Keratinocyte (primary cell): ENCODE data around the gene FABP1. TPM values are rescaled to one million over a fixed set of nuclear protein-coding genes. Genes with fewer than 3 reads are reported as not detected.

ENCODE experiments used
- DNase-seq: peaks from one replicate; pipeline ENCODE4 v3.0.0-alpha.2; 2011; ENCODE audit warnings: low read depth, missing footprints, low spot score
- FAIRE-seq: peaks from 2 replicates; lab custom pipeline; 2011; peaks lifted over from hg19 to GRCh38; lab: Jason Lieb, UNC
- H2AFZ ChIP-seq: 2 replicates; pipeline ENCODE4 v1.6.0; 2012; ENCODE audit warnings: low read length, control low read depth, inconsistent platforms; ENCODE audit not compliant: control insufficient read depth
- H3K27ac ChIP-seq: 2 replicates; pipeline ENCODE4 v1.5.1; 2011; ENCODE audit warnings: low read length; ENCODE audit not compliant: control insufficient read depth, insufficient read depth
- H3K27me3 ChIP-seq: 3 replicates; pipeline ENCODE4 v1.6.0; 2011; ENCODE audit warnings: low read length; ENCODE audit not compliant: control insufficient read depth, insufficient read depth; ENCODE audit errors: extremely low read depth
- H3K36me3 ChIP-seq, 2 experiments: 2 replicates in 1 of 2; 3 replicates in 1 of 2; pipeline ENCODE4 v1.5.1; 2011; ENCODE audit warnings: low read length in 2 of 2, mild to moderate bottlenecking in 1 of 2; ENCODE audit not compliant: control insufficient read depth in 2 of 2, insufficient read depth in 2 of 2; ENCODE audit errors: extremely low read depth in 1 of 2
- H3K4me1 ChIP-seq: 3 replicates; pipeline ENCODE4 v1.5.1; 2011; ENCODE audit warnings: low read length; ENCODE audit not compliant: control insufficient read depth, insufficient read depth; ENCODE audit errors: extremely low read depth
- H3K4me2 ChIP-seq: 3 replicates; pipeline ENCODE4 v1.6.0; 2011; ENCODE audit warnings: low read depth, low read length; ENCODE audit not compliant: control insufficient read depth, insufficient read depth; ENCODE audit errors: extremely low read depth
- H3K4me3 ChIP-seq, 3 experiments: fragments of 200-600 bp in 1 of 3; sonication (generic) in 1 of 3; 2 replicates in 2 of 3; 3 replicates in 1 of 3; pipeline ENCODE4 v1.5.1; 2011 to 2016; ENCODE audit warnings: low read length in 3 of 3, mild to moderate bottlenecking in 3 of 3, control low read depth in 2 of 3, inconsistent platforms in 1 of 3, low read depth in 1 of 3, mixed read lengths in 1 of 3, mixed run types in 1 of 3, moderate library complexity in 1 of 3; ENCODE audit not compliant: control insufficient read depth in 2 of 3, insufficient read depth in 2 of 3; ENCODE audit errors: extremely low read depth in 1 of 3
- H3K79me2 ChIP-seq: 2 replicates; pipeline ENCODE4 v1.6.0; 2012; ENCODE audit warnings: low read length; ENCODE audit not compliant: control insufficient read depth, insufficient read depth
- H3K9ac ChIP-seq: 3 replicates; pipeline ENCODE4 v1.6.0; 2011; ENCODE audit warnings: low read length; ENCODE audit not compliant: control insufficient read depth, insufficient read depth; ENCODE audit errors: extremely low read depth
- H3K9me1 ChIP-seq: 3 replicates; pipeline ENCODE4 v1.6.0; 2011; ENCODE audit warnings: low read length; ENCODE audit not compliant: control insufficient read depth, insufficient read depth; ENCODE audit errors: extremely low read depth
- H3K9me3 ChIP-seq: 2 replicates; pipeline ENCODE4 v1.5.1; 2012; ENCODE audit warnings: low read depth, low read length; ENCODE audit not compliant: control insufficient read depth
- H4K20me1 ChIP-seq: 3 replicates; pipeline ENCODE4 v1.6.0; 2011; ENCODE audit warnings: low read length; ENCODE audit not compliant: control insufficient read depth, insufficient read depth; ENCODE audit errors: extremely low read depth
- EZH2 ChIP-seq: IDR thresholded peaks from one replicate; pipeline ENCODE4 v1.6.1; 2012; ENCODE audit warnings: inconsistent platforms, mild to moderate bottlenecking, low read length, moderate library complexity
- dilution Hi-C: fragments of 300-500 bp; cut with MboI; formaldehyde crosslinking; loops from one replicate; pipeline ENCODE4 v1.7.0; 2020; ENCODE audit warnings: low sequenced_read_pairs; ENCODE audit not compliant: extremely low pct_ligation_motif_present
- polyA plus RNA-seq, 5 experiments: library from polyadenylated mRNA; depleted of rRNA in 3 of 5; stranded (reverse) in 3 of 5; stranded (forward) in 1 of 5; unstranded in 1 of 5; fragments of >200 nt; gene quantifications; 1 replicate in 1 of 5; 2 replicates in 3 of 5; 3 replicates in 1 of 5; pipeline versions ENCODE4 v1.2.1 to v1.2.3, GENCODE V29; 2011 to 2012; ENCODE audit warnings: missing spikeins in 2 of 5, low read depth in 1 of 5, low replicate concordance in 1 of 5
- TF ChIP-seq, protein P1 (sequence below), 3 experiments: IDR thresholded peaks in 1 of 3; conservative IDR thresholded peaks in 1 of 3; optimal IDR thresholded peaks in 1 of 3; 2 replicates in 2 of 3; 3 replicates in 1 of 3; pipeline versions ENCODE3 to v1.5.1; 2011; ENCODE audit warnings: low read length in 3 of 3, mild to moderate bottlenecking in 3 of 3, moderate library complexity in 2 of 3, control low read depth in 1 of 3, inconsistent platforms in 1 of 3; ENCODE audit not compliant: insufficient read depth in 2 of 3; ENCODE audit errors: extremely low read depth in 1 of 3

Gene FABP1
- polyA plus RNA-seq, 1 donor (not counting 4 experiments of a cell fraction or from before 2014, with no cell fraction given) = not detected

DNA sequence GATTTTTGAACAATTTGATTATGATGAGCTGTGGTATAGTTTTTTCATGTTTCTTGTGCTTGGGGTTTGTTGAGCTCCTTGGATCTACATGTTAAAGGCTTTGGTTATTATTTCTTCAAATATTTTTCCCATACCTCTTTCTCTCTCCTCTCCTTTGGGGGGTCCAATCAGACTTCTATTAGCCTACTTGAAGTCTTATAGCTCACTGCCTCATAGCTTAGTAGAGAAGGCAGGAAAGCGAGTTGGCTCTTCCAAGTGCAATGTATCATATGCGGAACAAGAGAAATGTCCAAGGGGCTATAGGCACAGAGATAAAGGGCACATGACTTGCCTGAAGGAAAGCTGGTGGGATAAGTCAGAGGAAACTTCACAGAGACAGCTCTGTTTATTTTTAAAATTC lies 14.1 kb upstream of the FABP1 start:
- Histone ChIP-seq H3K4me2 (no peak overlapping the region), H3K27ac (no peak overlapping the region), H3K27me3 (no peaks in the 10 kb centered on the region), H3K9ac (no peak overlapping the region), H3K9me3 (no peaks in the 10 kb centered on the region), H3K79me2 (no peaks in the 10 kb centered on the region), H3K4me3 (no peak overlapping the region), H3K9me1 (no peaks in the 10 kb centered on the region), H3K36me3 (no peaks in the 10 kb centered on the region), H4K20me1 (no peaks in the 10 kb centered on the region), H2AFZ (no peak overlapping the region), H3K4me1 (no peaks in the 10 kb centered on the region)
- TF ChIP-seq, protein P1, sequence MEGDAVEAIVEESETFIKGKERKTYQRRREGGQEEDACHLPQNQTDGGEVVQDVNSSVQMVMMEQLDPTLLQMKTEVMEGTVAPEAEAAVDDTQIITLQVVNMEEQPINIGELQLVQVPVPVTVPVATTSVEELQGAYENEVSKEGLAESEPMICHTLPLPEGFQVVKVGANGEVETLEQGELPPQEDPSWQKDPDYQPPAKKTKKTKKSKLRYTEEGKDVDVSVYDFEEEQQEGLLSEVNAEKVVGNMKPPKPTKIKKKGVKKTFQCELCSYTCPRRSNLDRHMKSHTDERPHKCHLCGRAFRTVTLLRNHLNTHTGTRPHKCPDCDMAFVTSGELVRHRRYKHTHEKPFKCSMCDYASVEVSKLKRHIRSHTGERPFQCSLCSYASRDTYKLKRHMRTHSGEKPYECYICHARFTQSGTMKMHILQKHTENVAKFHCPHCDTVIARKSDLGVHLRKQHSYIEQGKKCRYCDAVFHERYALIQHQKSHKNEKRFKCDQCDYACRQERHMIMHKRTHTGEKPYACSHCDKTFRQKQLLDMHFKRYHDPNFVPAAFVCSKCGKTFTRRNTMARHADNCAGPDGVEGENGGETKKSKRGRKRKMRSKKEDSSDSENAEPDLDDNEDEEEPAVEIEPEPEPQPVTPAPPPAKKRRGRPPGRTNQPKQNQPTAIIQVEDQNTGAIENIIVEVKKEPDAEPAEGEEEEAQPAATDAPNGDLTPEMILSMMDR (optimal IDR thresholded peaks at IDR 0.05 in 1 of 3, IDR thresholded peaks at IDR 0.05 in 1 of 3, conservative IDR thresholded peaks at IDR 0.05 in 1 of 3; ENCODE audit: extremely low read depth in 1 of 3, insufficient read depth in 2 of 3, low read length in 3 of 3) = no peak
- TF ChIP-seq EZH2 = no peak
- FAIRE-seq = no peak
- no peak for DNase-seq
- dilution Hi-C loops = no loop called here

DNA sequence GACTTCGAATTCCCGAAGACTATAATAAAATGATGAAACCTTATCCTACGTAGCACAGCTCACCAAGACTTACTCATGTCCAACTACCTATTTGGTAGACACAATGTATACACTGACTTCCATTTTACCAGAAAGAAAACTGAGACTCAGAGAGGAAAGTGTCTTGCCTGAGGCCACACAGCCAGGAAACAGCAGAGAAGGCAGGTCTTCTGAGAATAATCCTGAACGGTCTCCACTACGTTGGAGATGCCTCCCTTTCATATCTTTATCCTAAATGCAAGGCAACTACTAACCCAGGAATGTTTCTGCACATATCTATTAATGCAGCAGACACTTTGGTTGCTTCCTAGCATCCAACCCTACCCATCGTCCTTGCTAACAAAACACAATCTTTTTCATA lies 11.9 kb upstream of the FABP1 start:
- Histone ChIP-seq H3K4me3 (no peak overlapping the region), H3K9ac (no peak overlapping the region), H3K9me1 (no peaks in the 10 kb centered on the region), H3K27me3 (no peaks in the 10 kb centered on the region), H4K20me1 (no peaks in the 10 kb centered on the region), H3K27ac (no peak overlapping the region), H3K79me2 (no peaks in the 10 kb centered on the region), H3K9me3 (no peaks in the 10 kb centered on the region), H3K36me3 (no peaks in the 10 kb centered on the region), H3K4me1 (no peaks in the 10 kb centered on the region), H2AFZ (no peak overlapping the region), H3K4me2 (no peak overlapping the region)
- TF ChIP-seq EZH2 = no peak
- TF ChIP-seq, protein P1 (optimal IDR thresholded peaks at IDR 0.05 in 1 of 3, IDR thresholded peaks at IDR 0.05 in 1 of 3, conservative IDR thresholded peaks at IDR 0.05 in 1 of 3; ENCODE audit: extremely low read depth in 1 of 3, insufficient read depth in 2 of 3, low read length in 3 of 3) = no peak
- FAIRE-seq (no peak), DNase-seq (no peak)
- dilution Hi-C loops = no loop called here
